IPS-NIHi7 (cell line): Measurements from ENCODE around the gene RHOBTB3.
"Not testable (repeated sequence)": the region's sequence is repeated elsewhere in the genome, so short reads cannot be mapped to it uniquely, and the experiment has no call there.

Source experiments
- DNase-seq: peaks from one replicate; pipeline ENCODE4 v3.0.0; 2012; ENCODE audit warnings: mixed read lengths; ENCODE audit errors: extremely low spot score

RHOBTB3 gene

GRCh38 chr5:95799191-95799835 lies 68.2 kb downstream of the RHOBTB3 start:
- DNase-seq = no peak

- DNase-seq = no peak
These were observed 69.4 kb downstream of the RHOBTB3 start for GRCh38 chr5:95800553-95800952.

- no peak for DNase-seq
These were observed 70.4 kb downstream of the RHOBTB3 start for GRCh38 chr5:95801532-95801931.

GRCh38 chr5:95801961-95802360 lies 70.8 kb downstream of the RHOBTB3 start:
- DNase-seq = no peak

GRCh38 chr5:95803271-95804148 lies 72.4 kb downstream of the RHOBTB3 start:
- DNase-seq = no peak

- no peak for DNase-seq
These were observed 73.8 kb downstream of the RHOBTB3 start for GRCh38 chr5:95804736-95805539.

- no peak for DNase-seq
These were observed 75.6 kb downstream of the RHOBTB3 start for GRCh38 chr5:95806687-95807086.

GRCh38 chr5:95808013-95808685 lies 77.0 kb downstream of the RHOBTB3 start:
- DNase-seq = no peak

- no peak for DNase-seq
These were observed 77.7 kb downstream of the RHOBTB3 start for GRCh38 chr5:95808686-95809413.

- no peak for DNase-seq
These were observed 78.4 kb downstream of the RHOBTB3 start for GRCh38 chr5:95809414-95809960.

GRCh38 chr5:95810305-95811125 lies 79.4 kb downstream of the RHOBTB3 start:
- no peak for DNase-seq

- DNase-seq = not testable (repeated sequence)
These were observed 79.9 kb downstream of the RHOBTB3 start for GRCh38 chr5:95811126-95811423.

- not testable (repeated sequence) for DNase-seq
These were observed 80.4 kb downstream of the RHOBTB3 start for GRCh38 chr5:95811461-95812073.

GRCh38 chr5:95812074-95812471 lies 80.9 kb downstream of the RHOBTB3 start:
- DNase-seq = no peak

- not testable (repeated sequence) for DNase-seq
These were observed 81.9 kb downstream of the RHOBTB3 start for GRCh38 chr5:95813035-95813434.

GRCh38 chr5:95815155-95815729 lies 84.1 kb downstream of the RHOBTB3 start:
- DNase-seq = no peak

GRCh38 chr5:95816341-95816740 lies 85.2 kb downstream of the RHOBTB3 start:
- no peak for DNase-seq

- no peak for DNase-seq
These were observed 85.6 kb downstream of the RHOBTB3 start for GRCh38 chr5:95816776-95817175.

GRCh38 chr5:95817430-95817829 lies 86.3 kb downstream of the RHOBTB3 start:
- DNase-seq = no peak
